ENCODE results near the gene NINJ2. TPM values are rescaled to one million over a fixed set of nuclear protein-coding genes. Genes with fewer than 3 reads are reported as not detected.

Gene NINJ2
- total RNA-seq, 1 donor from 2014 or later, result 2.7 TPM

DNA sequence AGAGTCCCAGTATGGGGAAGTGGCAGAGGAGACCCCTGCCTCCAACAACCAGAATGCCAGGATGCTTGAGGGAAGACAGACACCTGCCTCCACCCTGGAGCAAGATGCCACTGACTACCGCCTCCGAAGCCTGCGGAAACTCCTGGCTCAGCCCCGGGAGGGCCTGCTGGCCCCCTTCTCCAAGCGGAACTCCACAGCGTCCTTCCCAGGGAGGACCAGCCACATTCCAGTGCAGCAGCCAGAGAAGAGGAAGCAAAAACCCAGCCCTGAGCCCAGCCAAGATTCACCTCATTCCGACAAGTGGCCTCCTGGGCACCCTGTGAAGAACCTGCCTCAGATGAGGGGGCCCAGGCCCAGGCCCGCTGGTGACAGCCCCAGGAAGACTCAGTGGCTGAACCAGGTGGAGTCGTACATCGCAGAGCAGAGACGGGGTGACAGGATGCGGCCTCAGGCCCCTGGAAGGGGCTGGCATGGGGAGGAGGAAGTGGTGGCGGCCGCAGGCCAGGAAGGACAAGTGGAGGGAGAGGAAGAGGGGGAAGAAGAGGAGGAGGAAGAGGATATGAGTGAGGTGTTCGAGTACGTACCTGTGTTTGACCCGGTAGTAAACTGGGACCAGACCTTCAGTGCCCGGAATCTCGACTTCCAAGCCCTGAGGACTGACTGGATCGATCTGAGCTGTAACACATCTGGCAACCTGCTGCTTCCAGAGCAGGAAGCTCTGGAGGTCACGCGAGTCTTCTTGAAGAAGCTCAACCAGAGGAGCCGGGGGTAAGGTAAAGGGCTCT lies 109.8 kb downstream of the NINJ2 start:
- no peak for DNase-seq (ENCODE audit: extremely low read depth, low read depth, low spot score)

- DNase-seq (ENCODE audit: extremely low read depth, low read depth, low spot score), result no peak
Observed at GRCh38 chr12:552466-552865, 110.8 kb downstream of the NINJ2 start.

DNA sequence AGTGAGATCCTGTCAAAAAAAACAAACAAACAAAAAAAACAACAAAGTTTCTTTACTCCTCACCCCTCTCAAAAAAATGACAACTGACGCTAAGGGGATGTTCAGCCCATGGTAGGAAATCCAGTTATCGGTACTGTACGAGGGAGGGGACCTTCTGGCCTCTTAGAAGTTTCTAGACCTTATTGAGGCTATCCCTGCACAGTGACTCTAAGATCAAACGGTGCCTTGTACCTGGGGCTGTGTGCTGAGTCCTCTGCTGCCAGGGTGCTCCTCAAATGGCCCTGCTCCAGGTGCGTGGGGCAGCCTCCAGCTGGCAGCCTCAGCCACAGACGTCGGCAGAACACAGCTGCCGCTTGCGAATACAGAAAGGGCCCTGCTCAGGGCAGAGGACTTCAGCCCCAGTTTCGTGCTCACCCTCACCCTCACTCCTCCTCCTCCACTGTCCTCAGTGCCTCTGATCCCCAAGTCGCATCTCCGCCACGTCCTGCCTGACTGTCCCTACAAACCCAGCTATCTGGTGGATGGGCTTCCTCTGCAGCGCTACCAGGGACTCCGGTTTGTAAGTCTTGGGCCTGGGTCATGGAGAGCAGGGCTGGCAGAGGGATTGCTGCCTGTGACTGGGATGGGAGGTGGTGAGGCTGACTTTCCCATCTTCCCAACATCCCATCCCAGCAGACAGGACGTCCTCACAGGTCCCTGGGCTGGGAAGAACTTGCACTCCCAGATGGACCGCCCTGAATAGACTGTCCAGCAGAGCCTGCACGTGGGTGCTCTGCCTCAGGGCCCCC lies 112.6 kb downstream of the NINJ2 start:
- no peak for DNase-seq (ENCODE audit: extremely low read depth, low read depth, low spot score)

DNA sequence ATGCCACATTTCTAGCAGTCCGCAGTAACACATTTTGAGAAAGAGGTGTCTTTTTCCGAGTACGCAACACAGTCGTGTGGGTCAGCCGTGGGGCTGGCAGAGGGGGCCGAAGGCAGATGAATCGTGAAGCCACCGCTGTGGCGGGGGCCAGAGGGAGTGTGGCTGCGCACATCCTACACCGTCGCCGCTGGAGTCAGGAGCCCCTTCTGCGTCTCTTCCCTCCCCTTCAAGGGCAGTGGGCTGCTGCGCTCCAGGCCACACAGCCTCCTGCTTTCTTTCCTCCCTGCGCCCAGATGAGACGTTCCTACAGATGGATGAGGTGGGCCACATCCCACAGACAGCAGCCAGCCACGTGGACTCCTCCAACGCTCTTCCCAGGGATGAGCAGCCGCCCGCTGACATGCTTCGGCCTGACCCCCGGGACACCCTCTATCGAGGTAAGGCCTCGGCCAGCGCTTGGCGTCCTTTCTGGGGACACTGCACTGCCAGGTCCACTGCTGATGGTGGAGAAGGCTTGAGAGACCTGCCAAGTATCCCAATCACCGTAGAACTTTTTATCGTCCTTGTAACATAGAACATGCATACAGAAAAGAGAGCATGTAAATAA lies 113.7 kb downstream of the NINJ2 start:
- no peak for DNase-seq (ENCODE audit: extremely low read depth, low read depth, low spot score)

- DNase-seq (ENCODE audit: extremely low read depth, low read depth, low spot score), result no peak
Observed at GRCh38 chr12:547883-548470, 115.3 kb downstream of the NINJ2 start.

DNA sequence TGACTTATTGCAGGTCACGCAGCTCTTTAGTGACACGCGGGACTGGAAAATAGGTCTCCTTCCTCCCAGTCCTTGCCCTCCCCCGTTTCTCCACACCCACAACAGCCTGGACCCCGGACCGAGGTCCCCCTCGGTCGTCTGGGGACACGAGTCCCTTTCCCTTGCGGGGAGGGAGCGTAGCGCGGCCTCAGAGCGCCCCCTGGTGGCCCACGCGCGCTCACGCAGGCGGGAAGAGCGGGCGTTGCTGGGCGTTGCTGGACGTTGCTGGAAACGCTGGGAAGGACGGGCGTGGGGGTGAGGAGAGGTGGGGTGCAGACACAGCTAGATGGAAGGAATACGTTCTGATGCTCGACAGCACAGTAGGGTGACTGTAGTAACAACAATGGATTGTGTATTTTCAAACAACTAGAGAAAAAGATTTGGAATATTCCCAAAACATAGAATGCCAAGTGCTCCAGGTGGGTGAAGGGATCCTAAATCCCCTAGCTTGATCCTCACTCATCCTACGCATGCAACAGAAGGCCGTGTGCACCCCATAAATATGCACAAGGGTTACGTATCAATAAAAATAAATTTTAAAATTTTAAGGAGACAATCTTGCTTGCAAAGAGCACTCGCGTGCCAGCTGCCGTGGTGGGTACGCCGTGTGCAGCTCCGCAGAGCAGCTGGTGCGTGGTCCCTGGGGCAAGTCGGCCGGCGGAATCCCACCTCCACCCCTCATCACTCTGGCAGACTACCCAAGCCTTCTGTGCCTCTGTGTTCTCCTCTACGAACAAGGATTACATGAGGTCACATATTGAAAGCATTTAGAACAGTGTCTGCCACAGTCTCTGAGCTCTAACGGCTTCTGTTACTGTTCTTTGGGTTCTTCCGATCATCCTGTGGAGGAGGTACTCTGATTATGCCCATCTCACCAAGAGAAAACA lies 116.1 kb downstream of the NINJ2 start:
- DNase-seq (ENCODE audit: extremely low read depth, low read depth, low spot score), result no peak

DNA sequence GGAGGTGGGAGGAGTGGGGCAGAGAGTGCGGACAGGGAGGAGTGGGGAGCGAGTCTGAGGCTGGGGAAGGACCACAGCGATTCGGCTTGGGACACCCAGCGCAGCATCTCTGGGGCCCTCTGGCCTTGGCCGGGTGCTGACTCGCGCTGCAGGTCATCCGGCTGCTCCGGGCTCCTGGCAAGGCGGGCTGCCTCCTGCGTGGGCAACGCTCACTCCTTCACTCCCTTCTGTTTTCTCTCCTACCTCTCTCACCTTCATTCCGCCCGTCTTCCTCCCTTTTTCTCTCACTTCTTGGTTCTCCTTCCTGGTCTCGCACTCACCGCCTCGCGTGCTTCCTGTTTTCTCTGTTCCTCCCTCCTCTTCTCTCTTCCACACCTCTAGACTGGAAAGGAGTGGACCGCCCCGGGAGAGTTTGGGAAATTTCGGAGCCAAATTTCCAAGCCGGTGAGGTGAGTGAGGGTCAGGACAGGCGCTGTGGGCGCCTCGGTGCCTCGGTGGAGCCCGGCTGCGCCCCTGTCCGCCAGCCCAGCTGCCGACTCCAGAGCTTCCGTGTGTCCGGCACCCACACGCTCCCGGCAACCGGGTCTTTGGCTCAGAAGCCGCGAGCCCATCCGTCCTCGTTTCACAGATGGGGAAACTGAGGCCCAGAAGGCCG lies 116.9 kb downstream of the NINJ2 start:
- no peak for DNase-seq (ENCODE audit: extremely low read depth, low read depth, low spot score)

DNA sequence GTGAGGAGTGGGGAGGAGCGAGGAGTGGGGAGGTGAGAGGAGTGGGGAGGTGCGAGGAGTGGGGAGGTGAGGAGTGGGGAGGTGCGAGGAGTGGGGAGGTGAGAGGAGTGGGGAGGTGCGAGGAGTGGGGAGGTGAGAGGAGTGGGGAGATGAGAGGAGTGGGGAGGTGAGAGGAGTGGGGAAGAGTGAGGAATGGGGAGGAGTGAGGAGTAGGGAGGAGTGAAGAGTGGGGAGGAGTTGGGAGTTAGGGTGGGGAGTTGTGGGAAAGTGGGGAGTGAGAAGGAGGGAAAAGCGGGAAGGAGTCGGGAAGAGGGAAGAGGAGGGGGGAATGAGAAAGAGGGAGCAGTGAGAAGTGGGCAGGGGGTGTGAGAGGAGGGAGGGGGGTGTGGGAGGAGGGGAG lies 117.4 kb downstream of the NINJ2 start:
- no peak for DNase-seq (ENCODE audit: extremely low read depth, low read depth, low spot score)

DNA sequence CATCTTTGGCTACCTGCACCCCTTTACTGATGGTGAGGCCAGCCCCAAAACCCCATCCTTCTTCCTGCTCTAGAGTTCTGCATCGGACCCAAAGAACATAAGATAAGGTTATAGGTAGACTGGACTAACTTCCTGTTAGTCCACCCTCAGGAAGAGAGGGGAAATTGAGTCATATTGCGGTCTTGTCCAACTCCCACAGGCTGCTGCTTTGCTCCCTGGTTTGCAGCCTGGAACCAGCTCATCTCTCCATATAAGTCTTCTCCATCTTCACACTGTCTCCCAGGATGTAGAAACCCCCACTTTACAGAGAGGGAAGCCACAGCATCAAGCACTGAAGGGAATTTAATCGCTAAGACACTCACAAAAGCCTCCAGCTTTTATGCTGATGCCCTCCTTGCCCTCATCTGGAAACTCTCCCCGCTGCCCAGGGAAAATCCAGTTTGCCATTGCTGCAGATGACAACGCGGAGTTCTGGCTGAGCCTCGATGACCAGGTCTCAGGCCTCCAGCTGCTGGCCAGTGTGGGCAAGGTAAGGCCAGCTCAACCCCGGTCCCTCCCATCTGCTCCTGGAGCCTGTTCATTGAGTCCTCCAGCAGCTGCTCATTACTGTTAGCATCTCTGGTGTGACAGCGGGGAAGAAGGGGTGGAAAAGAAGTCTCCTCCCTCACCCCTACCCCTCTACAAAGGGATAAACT lies 118.2 kb downstream of the NINJ2 start:
- DNase-seq (ENCODE audit: extremely low read depth, low read depth, low spot score), result no peak

DNA sequence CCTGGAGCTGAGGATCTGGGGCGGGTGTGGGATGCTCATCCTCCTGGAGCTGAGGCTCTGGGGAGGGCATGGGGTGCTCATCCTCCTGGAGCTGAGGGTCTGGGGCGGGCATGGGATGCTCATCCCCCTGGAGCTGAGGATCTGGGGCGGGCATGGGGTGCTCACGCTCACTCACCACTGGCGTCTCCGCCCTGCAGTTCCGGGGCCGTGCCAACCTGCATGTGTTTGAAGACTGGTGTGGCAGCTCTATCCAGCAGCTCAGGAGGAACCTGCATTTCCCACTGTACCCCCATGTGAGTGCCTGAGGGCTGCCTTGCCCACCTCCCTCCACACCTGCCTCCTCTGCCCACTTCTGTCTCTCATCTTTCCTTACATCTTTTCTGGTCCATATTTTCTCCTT lies 119.1 kb downstream of the NINJ2 start:
- DNase-seq (ENCODE audit: extremely low read depth, low read depth, low spot score), result no peak

GRCh38 chr12:543114-543451 lies 120.2 kb downstream of the NINJ2 start:
- DNase-seq (ENCODE audit: extremely low read depth, low read depth, low spot score), result no peak

- no peak for DNase-seq (ENCODE audit: extremely low read depth, low read depth, low spot score)
Observed at GRCh38 chr12:542395-543113, 120.7 kb downstream of the NINJ2 start.

- DNase-seq (ENCODE audit: extremely low read depth, low read depth, low spot score), result no peak
Observed at GRCh38 chr12:541676-542324, 121.4 kb downstream of the NINJ2 start.

- DNase-seq (ENCODE audit: extremely low read depth, low read depth, low spot score), result no peak
Observed at GRCh38 chr12:539540-540310, 123.5 kb downstream of the NINJ2 start.

DNA sequence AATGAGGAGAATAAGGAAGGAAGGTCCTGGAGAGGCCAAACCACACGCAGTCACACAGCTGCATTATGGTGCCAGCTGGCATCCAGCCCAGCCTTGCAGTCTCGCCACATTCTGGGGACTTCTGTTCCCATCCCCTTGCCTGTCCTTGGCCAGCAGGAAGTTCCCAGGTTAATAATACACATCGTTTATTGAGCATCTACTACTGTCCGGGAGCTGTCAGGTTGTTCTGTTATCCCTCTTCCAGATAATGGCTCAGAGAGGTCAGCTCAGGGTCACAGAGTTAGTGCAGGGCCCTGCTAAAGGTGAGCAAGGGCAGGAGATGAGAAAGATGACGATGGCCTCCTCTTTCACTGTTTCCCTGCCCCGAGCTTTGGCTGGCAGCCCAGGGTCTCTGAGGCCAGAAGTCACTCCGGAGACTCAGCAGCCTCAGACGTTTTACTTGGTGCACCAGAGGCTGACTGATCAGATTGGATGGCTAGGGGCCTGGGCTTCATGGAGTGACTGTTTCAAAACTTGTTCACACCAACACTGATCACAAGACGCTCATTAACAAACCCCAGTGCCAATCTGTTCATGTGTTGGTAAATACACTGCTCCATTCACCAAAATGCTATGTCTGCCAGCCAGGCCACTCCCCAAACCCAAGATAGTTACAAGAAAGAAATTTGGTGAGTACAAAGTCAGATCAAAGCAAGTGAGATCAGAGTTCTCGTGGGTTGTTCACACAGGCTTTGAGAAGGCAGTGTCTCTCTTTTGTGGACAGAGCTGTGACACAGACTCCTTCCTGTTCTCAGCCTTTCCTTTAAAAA lies 124.3 kb downstream of the NINJ2 start:
- DNase-seq (ENCODE audit: extremely low read depth, low read depth, low spot score), result no peak

GRCh38 chr12:537772-538171 lies 125.5 kb downstream of the NINJ2 start:
- DNase-seq (ENCODE audit: extremely low read depth, low read depth, low spot score), result no peak

All from glomerular endothelial cell (primary cell).